HG03039 (cell line): Measurements from ENCODE around the gene MGAT5B.

Source experiments
- ATAC-seq: cut with Tn5 transposase; IDR thresholded peaks from one replicate; pipeline ENCODE4 v1.9.1; 2021; ENCODE audit warnings: mild to moderate bottlenecking, moderate library complexity; ENCODE audit not compliant: unreplicated experiment

MGAT5B gene

GRCh38 chr17:76924345-76925342 lies 56.4 kb downstream of the MGAT5B start:
- no peak for ATAC-seq

GRCh38 chr17:76925441-76925891 lies 57.3 kb downstream of the MGAT5B start:
- ATAC-seq, result no peak

- ATAC-seq, result no peak
Measured at GRCh38 chr17:76926237-76926866, 58.1 kb downstream of the MGAT5B start.

GRCh38 chr17:76927577-76927976 lies 59.4 kb downstream of the MGAT5B start:
- no peak for ATAC-seq

GRCh38 chr17:76927982-76928381 lies 59.8 kb downstream of the MGAT5B start:
- no peak for ATAC-seq

- ATAC-seq, result no peak
Measured at GRCh38 chr17:76929148-76929547, 60.9 kb downstream of the MGAT5B start.

- ATAC-seq, result no peak
Measured at GRCh38 chr17:76929601-76930000, 61.4 kb downstream of the MGAT5B start.

GRCh38 chr17:76930107-76930506 lies 61.9 kb downstream of the MGAT5B start:
- no peak for ATAC-seq

- no peak for ATAC-seq
Measured at GRCh38 chr17:76932402-76933333, 64.5 kb downstream of the MGAT5B start.

- ATAC-seq, result no peak
Measured at GRCh38 chr17:76934561-76935320, 66.5 kb downstream of the MGAT5B start.

GRCh38 chr17:76935331-76935730 lies 67.1 kb downstream of the MGAT5B start:
- no peak for ATAC-seq

- ATAC-seq, result no peak
Measured at GRCh38 chr17:76937238-76937637, 69.0 kb downstream of the MGAT5B start.

- ATAC-seq, result no peak
Measured at GRCh38 chr17:76938009-76938408, 69.8 kb downstream of the MGAT5B start.

- no peak for ATAC-seq
Measured at GRCh38 chr17:76940295-76940694, 72.1 kb downstream of the MGAT5B start.

GRCh38 chr17:76940738-76941350 lies 72.6 kb downstream of the MGAT5B start:
- ATAC-seq, result no peak

GRCh38 chr17:76943202-76943601 lies 75.0 kb downstream of the MGAT5B start:
- no peak for ATAC-seq

- no peak for ATAC-seq
Measured at GRCh38 chr17:76943781-76944213, 75.6 kb downstream of the MGAT5B start.

- no peak for ATAC-seq
Measured at GRCh38 chr17:76944477-76944876, 76.3 kb downstream of the MGAT5B start.

GRCh38 chr17:76946111-76946771 lies 78.0 kb downstream of the MGAT5B start:
- no peak for ATAC-seq
